ENCODE results near the gene NDRG3.

NDRG3 gene

DNA sequence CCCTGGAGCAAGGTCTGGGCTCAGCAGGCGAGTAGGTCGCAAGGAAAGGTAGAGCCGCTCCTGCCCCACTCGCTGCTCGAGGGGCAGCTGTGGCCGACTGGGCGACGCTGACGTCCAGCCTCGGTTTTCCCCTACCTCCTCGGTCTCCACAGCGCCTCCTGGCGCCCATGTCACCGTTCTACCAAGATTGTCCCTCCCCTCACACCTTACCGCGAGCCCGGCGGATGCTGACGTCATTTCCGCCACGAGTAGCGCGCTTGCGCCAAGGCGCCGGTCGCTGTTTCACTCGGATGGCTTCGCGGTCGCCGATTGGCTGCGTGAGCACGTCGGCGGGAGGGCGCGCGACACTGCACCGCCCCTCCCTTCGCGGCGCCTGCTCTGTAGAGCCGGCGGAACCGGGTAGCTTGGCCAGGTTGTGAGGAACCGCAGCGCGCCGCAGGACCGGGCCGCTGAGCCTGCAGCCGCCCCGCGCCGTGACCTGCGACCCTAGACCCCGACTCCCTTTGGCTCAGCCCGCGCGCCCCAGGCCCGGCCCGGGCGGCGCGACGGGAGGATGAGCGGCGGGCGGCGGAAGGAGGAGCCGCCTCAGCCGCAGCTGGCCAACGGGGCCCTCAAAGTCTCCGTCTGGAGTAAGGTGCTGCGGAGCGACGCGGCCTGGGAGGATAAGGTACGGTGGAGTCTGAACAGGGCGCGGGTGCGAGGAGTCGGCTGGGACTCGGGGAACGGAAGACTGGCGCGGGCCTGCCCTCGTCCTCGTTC lies 140.3 kb downstream of the NDRG3 start, which contains the start of gene RAB5IF:
TSS of gene RAB5IF (plus strand) at position 381 of the 759 bp plus-strand sequence. CDS start at position 554, 173 bp downstream.
- peak; percentile 95 for DNase-seq

DNA sequence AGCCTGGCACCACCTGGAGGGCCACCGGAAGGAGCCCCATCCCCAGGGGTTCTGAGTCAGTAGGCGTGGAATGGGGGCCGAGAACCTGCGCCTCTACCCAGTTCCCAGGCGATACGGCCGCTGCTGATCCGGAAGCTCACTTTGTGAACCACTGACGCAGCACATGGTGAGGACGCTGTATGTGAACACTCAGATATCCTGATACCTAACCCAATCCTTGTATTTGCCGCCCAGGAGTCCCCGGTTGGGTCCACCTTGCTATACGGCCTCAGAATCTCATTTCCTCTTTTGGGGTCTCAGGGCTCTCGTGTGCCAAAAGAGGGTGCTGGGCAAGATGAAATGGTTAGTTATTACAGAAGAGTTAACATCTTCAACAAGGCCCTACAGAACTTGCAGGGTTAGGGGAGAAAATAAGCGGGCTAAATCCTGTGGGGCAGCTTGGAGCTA lies 140.9 kb downstream of the NDRG3 start:
- no peak for DNase-seq

All from NCI-H1417 treated with DMSO at 0.1 percent for 48 hours (cell line).